DOHH2 (cell line): ENCODE measurements around the gene SNCAIP.

Experiments
- EZH2phosphoT487 ChIP-seq: fragments of 200-600 bp; sonication (generic); IDR thresholded peaks from 2 replicates; pipeline ENCODE4 v1.6.1; 2017; ENCODE audit warnings: borderline replicate concordance, mild to moderate bottlenecking, antibody characterized with exemption, low read length, moderate library complexity, mixed read lengths
- TF ChIP-seq, protein P1 (sequence below): fragments of 200-600 bp; sonication (generic); IDR thresholded peaks from one replicate; pipeline ENCODE4 v1.5.1; 2014; ENCODE audit warnings: antibody characterized with exemption, mild to moderate bottlenecking, low read depth, low read length; ENCODE audit not compliant: poor library complexity, severe bottlenecking

DNA sequence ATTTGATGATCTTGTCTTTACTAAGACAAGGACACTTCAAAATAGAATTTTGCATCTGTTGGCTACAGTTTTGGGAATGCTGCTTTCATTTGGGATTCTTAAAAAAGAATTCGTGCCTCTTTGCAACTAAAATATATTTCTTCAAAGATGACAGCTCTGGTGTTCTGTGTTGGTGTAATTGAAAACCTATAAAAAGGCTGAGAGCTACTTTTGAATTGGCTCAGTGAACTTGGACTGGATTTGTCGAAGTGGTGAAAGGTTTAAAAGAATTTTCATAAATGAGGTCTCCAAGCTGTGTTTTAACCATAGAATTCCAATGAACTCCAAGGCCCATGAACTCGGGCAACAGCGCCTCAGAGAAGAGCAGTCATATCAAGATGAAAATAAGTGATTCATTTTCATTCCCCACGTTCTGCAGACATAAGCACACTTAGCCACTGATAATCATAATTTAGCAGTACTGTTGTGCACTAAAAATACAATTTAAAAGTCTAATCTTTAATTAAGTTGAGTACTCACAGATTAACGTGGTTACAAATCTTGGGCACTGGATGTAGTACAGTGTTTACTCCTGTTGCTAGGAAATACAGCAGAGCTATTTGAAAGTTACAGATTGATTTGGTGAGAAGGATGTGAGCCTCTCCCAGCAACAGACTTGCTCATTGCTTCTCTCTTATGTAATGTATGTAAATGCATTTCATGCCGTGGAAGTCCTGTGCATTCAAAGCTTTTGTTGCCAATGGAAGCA, 10.9 kb downstream of the SNCAIP start:
- TF ChIP-seq, protein P1, sequence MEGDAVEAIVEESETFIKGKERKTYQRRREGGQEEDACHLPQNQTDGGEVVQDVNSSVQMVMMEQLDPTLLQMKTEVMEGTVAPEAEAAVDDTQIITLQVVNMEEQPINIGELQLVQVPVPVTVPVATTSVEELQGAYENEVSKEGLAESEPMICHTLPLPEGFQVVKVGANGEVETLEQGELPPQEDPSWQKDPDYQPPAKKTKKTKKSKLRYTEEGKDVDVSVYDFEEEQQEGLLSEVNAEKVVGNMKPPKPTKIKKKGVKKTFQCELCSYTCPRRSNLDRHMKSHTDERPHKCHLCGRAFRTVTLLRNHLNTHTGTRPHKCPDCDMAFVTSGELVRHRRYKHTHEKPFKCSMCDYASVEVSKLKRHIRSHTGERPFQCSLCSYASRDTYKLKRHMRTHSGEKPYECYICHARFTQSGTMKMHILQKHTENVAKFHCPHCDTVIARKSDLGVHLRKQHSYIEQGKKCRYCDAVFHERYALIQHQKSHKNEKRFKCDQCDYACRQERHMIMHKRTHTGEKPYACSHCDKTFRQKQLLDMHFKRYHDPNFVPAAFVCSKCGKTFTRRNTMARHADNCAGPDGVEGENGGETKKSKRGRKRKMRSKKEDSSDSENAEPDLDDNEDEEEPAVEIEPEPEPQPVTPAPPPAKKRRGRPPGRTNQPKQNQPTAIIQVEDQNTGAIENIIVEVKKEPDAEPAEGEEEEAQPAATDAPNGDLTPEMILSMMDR: no peak
- no peak for TF ChIP-seq EZH2phosphoT487
